Breast epithelium (tissue), 3 donors: ENCODE data around the gene PLEKHG4.

ENCODE experiments used
- POLR2A ChIP-seq: fragments of 450-650 bp; IDR thresholded peaks from one replicate; pipeline ENCODE4 v1.6.1; 2016; ENCODE audit warnings: antibody characterized with exemption, mild to moderate bottlenecking, moderate library complexity
- TF ChIP-seq, protein P1 (sequence below), 3 donors: fragments of 450-650 bp; IDR thresholded peaks; one replicate each; pipeline ENCODE4 v1.5.1; 2016 to 2017; ENCODE audit warnings: antibody characterized with exemption in 3 of 3, mild to moderate bottlenecking in 3 of 3, moderate library complexity in 3 of 3

DNA sequence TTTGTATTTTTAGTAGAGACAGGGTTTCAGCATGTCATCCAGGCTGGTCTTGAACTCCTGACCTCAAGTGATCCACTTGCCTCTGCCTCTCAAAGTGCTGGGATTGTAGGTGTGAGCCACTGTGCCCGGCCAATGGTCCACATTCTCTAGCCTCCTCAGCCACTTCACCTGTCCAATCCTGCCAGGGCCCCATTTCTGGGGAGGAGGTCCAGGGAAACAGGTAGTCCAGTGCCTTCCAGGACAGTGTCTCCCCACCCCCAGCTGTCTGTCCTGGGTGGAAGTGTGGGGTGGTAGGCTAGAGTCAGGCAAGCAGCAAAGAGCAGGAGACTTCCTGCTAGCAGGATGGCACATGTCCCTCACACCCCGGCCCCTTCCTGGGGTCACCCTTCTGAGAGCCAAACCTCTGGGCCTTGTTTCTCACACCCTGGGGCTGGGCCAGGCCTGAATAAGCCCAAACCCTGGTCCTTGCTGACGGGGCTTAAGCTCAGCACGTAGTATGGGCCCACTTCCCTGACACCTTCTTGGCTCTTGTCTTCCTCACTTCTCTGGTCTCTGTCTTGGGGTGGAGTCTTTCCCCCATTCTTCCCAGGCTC is 37.1 kb upstream of the PLEKHG4 start:
- TF ChIP-seq, protein P1, sequence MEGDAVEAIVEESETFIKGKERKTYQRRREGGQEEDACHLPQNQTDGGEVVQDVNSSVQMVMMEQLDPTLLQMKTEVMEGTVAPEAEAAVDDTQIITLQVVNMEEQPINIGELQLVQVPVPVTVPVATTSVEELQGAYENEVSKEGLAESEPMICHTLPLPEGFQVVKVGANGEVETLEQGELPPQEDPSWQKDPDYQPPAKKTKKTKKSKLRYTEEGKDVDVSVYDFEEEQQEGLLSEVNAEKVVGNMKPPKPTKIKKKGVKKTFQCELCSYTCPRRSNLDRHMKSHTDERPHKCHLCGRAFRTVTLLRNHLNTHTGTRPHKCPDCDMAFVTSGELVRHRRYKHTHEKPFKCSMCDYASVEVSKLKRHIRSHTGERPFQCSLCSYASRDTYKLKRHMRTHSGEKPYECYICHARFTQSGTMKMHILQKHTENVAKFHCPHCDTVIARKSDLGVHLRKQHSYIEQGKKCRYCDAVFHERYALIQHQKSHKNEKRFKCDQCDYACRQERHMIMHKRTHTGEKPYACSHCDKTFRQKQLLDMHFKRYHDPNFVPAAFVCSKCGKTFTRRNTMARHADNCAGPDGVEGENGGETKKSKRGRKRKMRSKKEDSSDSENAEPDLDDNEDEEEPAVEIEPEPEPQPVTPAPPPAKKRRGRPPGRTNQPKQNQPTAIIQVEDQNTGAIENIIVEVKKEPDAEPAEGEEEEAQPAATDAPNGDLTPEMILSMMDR (IDR thresholded peaks at IDR 0.05): no peak
- no peak for TF ChIP-seq POLR2A
